GM13977 (cell line): ENCODE results near the gene RPS27L.
A peak's percentile ranks its signal among the peaks of the same experiment; 100 is the strongest.

Experiments used
- DNase-seq: peaks from one replicate; pipeline ENCODE4 v3.0.0; 2012; ENCODE audit warnings: low spot score
- in situ Hi-C: fragments of 300-500 bp; cut with MboI; formaldehyde crosslinking; loops from one replicate; pipeline ENCODE4 v1.12.0; 2022; ENCODE audit warnings: low sequenced_read_pairs, low pct_unique_long_range_greater_than_20kb, mixed read lengths, inconsistent platforms; ENCODE audit not compliant: unreplicated experiment
- TF ChIP-seq, protein P1 (sequence below): IDR thresholded peaks from 2 replicates; pipeline ENCODE4 v1.5.1; 2012; ENCODE audit warnings: mild to moderate bottlenecking, control low read depth; ENCODE audit not compliant: insufficient read depth; ENCODE audit errors: extremely low read depth, missing control alignments

RPS27L gene

DNA sequence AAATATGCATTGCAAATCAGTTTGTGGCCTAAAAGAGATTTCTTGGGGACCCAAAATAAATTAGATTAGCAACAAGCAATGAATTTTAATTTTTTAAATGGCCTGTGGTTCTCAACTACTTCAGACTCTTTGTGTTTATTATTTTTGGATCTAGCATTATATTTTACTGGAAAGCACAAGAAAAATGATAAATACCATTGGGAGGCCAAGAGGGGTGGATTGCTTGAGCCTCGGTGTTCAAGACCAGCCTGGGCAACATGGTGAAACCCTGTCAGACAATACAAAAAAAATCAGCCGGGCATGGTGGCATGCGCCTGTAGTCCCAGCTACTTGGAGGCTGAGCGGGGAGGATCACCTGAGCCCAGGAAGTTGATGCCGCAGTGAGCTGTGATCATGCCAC lies 22.0 kb downstream of the RPS27L start:
- DNase-seq = no peak
- in situ Hi-C loops = no loop called here
- TF ChIP-seq, protein P1, sequence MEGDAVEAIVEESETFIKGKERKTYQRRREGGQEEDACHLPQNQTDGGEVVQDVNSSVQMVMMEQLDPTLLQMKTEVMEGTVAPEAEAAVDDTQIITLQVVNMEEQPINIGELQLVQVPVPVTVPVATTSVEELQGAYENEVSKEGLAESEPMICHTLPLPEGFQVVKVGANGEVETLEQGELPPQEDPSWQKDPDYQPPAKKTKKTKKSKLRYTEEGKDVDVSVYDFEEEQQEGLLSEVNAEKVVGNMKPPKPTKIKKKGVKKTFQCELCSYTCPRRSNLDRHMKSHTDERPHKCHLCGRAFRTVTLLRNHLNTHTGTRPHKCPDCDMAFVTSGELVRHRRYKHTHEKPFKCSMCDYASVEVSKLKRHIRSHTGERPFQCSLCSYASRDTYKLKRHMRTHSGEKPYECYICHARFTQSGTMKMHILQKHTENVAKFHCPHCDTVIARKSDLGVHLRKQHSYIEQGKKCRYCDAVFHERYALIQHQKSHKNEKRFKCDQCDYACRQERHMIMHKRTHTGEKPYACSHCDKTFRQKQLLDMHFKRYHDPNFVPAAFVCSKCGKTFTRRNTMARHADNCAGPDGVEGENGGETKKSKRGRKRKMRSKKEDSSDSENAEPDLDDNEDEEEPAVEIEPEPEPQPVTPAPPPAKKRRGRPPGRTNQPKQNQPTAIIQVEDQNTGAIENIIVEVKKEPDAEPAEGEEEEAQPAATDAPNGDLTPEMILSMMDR = no peak

DNA sequence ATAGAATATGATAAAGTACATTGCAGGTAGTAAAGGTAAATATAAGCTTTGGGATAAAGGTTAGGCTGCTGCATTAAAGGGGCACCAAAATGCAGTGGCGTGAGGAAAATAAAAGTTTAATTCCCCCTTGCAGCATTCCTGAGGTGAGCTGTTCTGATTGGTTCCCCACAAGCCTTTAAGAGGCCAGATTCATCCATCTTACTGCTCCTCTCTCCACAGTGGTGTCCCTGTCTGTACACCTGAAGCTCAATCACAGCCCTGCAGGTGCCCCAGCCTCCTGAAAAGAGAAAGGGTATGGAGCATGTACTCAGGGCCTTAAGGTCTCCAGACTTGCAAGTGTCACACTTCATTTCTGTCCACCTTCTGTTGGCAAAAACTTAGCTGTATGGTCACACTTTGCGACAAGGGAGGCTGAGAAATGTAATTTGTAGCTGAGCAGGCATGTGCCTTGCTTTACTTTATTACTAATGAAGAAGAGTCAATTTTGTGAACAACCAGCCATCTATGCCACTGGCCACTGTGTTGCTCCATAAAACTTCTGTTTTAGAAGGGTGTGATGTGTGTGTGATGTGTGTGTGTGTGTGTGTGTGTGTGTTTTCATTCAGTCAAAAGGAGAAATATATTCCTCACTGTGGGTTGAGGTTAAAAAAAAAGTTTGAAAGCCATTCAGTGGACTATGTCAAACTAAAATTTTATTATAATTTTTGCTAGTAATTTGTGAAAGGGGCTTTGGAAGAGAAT lies 22.9 kb downstream of the RPS27L start:
- in situ Hi-C loops = no loop called here
- TF ChIP-seq, protein P1 = no peak
- no peak for DNase-seq

DNA sequence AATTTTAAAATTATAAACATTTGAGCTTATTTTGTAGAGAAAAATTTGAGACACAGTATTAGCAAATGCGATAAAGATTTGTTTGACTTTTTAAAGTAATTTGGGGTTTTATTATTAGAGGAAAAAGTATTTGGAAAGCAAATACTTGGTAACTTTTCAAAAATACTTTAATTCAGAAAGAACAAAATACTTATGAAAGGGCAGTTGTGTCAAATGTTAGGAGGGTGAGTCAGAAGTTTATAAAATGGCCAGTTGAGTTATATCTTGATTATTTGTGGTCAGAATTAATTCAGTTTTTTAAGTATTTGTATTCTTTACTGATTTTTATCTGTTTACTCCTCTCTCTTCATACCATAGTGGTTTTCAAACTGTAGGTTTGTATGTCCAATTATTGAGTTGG lies 23.5 kb downstream of the RPS27L start:
- no peak for DNase-seq
- TF ChIP-seq, protein P1 = no peak

DNA sequence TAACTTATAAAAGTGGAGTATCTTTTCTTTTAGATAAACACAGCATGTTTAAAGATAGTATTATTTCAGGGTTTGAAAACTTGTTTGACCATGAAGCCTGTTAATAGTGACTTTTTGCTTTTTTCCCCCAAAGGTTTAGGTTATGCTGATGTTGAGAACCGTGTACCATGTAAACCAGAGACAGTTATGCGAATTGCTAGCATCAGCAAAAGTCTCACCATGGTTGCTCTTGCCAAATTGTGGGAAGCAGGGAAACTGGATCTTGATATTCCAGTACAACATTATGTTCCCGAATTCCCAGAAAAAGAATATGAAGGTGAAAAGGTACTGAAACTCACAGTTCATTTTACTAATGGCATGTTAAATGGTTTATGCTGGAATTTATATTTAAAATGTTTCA lies 30.6 kb downstream of the RPS27L start:
- in situ Hi-C loops = no loop called here
- TF ChIP-seq, protein P1 = no peak
- no peak for DNase-seq

More for the DNA sequence above, 23.5 kb downstream of the RPS27L start:
- in situ Hi-C loops = no loop called here

DNA sequence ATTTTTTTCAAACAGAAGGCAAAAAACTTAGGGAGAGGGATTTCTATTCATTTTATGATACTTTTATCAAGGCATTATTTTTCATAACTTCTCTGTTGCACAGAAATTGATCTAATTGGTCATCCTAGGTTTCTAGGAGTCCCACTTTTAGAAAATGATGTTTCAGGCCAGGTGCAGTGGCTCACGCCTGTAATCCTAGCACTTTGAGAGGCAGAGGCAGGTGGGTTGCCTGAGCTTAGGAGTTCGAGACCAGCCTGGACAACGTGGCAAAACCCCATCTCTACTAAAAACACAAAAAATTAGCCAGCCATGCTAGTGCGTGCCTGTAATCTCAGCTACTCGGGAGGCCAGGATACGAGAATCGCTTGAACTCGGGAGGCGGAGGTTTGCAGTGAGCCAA lies 32.8 kb downstream of the RPS27L start:
- in situ Hi-C loops = no loop called here
- TF ChIP-seq, protein P1 = no peak
- DNase-seq = no peak

DNA sequence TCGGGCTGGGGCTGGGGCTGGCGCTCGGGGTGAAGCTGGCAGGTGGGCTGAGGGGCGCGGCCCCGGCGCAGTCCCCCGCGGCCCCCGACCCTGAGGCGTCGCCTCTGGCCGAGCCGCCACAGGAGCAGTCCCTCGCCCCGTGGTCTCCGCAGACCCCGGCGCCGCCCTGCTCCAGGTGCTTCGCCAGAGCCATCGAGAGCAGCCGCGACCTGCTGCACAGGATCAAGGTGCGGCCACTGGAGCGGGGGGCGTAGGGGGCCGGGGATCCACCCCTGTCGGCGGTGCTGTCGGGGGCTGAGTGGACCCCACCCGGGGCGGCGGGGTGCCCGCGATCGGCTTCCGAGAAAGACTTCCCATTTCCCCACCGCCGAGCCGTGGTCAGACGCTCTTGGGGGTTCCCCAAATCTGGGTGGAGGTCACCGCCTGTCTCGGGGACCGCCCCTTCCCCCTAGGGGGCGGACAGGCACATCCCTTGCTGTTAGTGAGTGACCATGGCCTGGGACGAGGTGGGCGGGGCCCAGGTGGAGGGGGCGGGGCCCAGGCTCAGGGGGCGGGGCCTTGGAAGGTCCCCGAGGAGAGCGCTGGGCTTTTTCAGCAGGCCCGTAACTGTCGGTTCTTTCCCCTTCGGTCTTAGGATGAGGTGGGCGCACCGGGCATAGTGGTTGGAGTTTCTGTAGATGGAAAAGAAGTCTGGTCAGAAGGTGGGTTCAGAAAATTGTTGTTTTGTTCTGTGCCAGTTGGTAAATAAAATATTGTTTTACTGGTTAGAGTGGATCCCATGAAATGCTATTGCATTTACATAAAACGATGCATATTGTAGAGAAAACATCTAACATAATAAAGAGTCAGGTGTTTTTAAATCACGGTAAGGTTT lies 35.0 kb downstream of the RPS27L start:
- TF ChIP-seq, protein P1 = no peak
- peak; percentile 93 for DNase-seq
- in situ Hi-C loops = no loop called here
